Measurements from ENCODE around the gene SLC30A10.
"Not testable (repeated sequence)": the region's sequence is repeated elsewhere in the genome, so short reads cannot be mapped to it uniquely, and the experiment has no call there.

Gene SLC30A10

GRCh38 chr1:219927298-219927955 lies 930 bp downstream of the SLC30A10 start:
- no peak for DNase-seq (ENCODE audit: low spot score)

- DNase-seq (ENCODE audit: low spot score), result no peak
Observed at GRCh38 chr1:219926363-219926998, 1.9 kb downstream of the SLC30A10 start.

GRCh38 chr1:219924342-219924741 lies 4.0 kb downstream of the SLC30A10 start:
- DNase-seq (ENCODE audit: low spot score), result no peak

- DNase-seq (ENCODE audit: low spot score), result no peak
Observed at GRCh38 chr1:219917851-219918466, 10.4 kb downstream of the SLC30A10 start.

GRCh38 chr1:219917281-219917680 lies 11.1 kb downstream of the SLC30A10 start:
- no peak for DNase-seq (ENCODE audit: low spot score)

- no peak for DNase-seq (ENCODE audit: low spot score)
Observed at GRCh38 chr1:219916257-219916656, 12.1 kb downstream of the SLC30A10 start.

GRCh38 chr1:219913005-219913770 lies 15.2 kb downstream of the SLC30A10 start:
- DNase-seq (ENCODE audit: low spot score), result no peak

GRCh38 chr1:219910716-219911115 lies 17.6 kb downstream of the SLC30A10 start:
- no peak for DNase-seq (ENCODE audit: low spot score)

- no peak for DNase-seq (ENCODE audit: low spot score)
Observed at GRCh38 chr1:219909476-219909875, 18.9 kb downstream of the SLC30A10 start.

- DNase-seq (ENCODE audit: low spot score), result no peak
Observed at GRCh38 chr1:219908170-219908569, 20.2 kb downstream of the SLC30A10 start.

- no peak for DNase-seq (ENCODE audit: low spot score)
Observed at GRCh38 chr1:219907772-219908070, 20.6 kb downstream of the SLC30A10 start.

GRCh38 chr1:219906924-219907771 lies 21.2 kb downstream of the SLC30A10 start:
- DNase-seq (ENCODE audit: low spot score), result no peak

- not testable (repeated sequence) for DNase-seq (ENCODE audit: low spot score)
Observed at GRCh38 chr1:219906565-219906923, 21.8 kb downstream of the SLC30A10 start.

- no peak for DNase-seq (ENCODE audit: low spot score)
Observed at GRCh38 chr1:219905524-219905923, 22.8 kb downstream of the SLC30A10 start.

- DNase-seq (ENCODE audit: low spot score), result no peak
Observed at GRCh38 chr1:219904934-219905333, 23.4 kb downstream of the SLC30A10 start.

GRCh38 chr1:219903353-219903871 lies 24.9 kb downstream of the SLC30A10 start:
- DNase-seq (ENCODE audit: low spot score), result no peak

- DNase-seq (ENCODE audit: low spot score), result no peak
Observed at GRCh38 chr1:219902951-219903350, 25.4 kb downstream of the SLC30A10 start.

GRCh38 chr1:219900882-219901281 lies 27.5 kb downstream of the SLC30A10 start:
- no peak for DNase-seq (ENCODE audit: low spot score)

- no peak for DNase-seq (ENCODE audit: low spot score)
Observed at GRCh38 chr1:219900201-219900600, 28.2 kb downstream of the SLC30A10 start.

GRCh38 chr1:219898375-219898774 lies 30.0 kb downstream of the SLC30A10 start:
- no peak for DNase-seq (ENCODE audit: low spot score)

- DNase-seq (ENCODE audit: low spot score), result no peak
Observed at GRCh38 chr1:219897914-219898313, 30.4 kb downstream of the SLC30A10 start.

- not testable (repeated sequence) for DNase-seq (ENCODE audit: low spot score)
Observed at GRCh38 chr1:219892271-219892670, 36.1 kb downstream of the SLC30A10 start.

Data from D341Med (cell line).